T-helper 2 cell (primary cell): ENCODE measurements around the gene SLC2A1.

Source experiments
- DNase-seq, 5 experiments: peaks; one replicate each; pipeline versions ENCODE4 v3.0.0 to v3.0.0-alpha.2; 2012 to 2022

SLC2A1 gene

DNA sequence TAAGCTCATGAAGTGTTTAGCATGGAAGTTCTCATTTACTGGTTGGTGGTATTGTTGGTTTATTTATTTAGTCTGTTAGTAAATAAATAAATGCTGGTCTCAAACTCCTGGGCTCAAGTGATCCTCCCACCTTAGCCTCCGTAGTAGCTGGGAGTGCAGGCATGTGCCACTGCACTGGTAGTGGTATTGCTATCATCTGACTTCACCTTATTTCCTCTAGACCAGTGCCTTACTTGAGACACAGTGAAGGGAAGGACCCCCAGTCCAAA lies 1.4 kb upstream of the SLC2A1 start:
- DNase-seq: no peak

DNA sequence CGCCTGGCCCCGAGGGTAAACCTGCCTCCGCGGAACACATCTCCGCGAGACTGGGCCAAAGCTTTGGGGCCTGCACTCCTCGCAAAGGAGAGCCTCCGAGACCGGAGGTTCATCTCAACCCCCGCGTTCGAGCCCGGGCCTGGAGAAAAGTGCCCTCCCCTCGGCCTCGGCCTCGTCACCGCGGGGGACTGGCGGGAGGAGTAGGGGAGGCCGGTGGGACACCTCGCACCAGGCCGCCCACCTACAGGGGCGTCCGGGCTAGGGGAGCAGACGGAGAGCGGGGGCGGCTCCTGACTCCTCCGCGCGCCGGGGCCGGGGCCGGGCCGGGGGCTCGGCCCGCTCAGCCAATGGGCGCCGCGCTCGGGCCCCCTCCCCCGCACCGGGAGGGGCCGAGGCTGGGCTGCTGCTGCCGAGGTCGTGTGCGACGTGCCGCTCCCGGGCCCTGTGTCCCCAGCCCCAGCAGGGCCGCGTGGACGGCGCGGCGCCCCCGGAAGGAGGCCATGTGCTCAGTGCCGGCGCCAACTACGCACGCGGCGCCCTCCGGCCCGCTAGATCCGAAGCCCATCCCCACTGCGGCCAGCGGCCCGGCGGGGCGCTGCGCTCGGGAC lies 684 bp downstream of the SLC2A1 start:
- peak; percentile 30 to 85 (median 50) for DNase-seq

- peak in 1 of 5 experiments; percentile 33 for DNase-seq
Measured at GRCh38 chr1:42957229-42957879, 1.3 kb downstream of the SLC2A1 start.

DNA sequence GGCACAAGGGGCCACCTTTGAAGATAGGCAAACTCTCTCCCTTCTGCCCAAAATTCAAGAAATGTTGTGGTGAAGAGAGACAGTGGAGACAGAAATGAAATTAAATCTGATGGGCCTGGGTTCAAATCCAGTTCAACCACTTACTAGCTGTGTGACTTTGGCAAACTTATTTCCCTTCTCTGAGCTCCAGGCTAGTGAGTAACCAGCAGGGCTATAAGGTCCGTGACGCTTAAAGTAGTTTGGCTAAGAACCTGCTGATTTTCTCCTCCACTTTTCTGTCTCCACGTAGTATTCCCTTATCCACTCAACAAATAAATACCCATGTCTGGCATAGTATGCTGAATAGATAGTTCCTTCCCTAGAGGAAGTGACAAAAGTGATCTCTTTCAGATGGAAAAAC lies 1.9 kb downstream of the SLC2A1 start:
- DNase-seq: peak in 1 of 5 experiments; percentile 29

DNA sequence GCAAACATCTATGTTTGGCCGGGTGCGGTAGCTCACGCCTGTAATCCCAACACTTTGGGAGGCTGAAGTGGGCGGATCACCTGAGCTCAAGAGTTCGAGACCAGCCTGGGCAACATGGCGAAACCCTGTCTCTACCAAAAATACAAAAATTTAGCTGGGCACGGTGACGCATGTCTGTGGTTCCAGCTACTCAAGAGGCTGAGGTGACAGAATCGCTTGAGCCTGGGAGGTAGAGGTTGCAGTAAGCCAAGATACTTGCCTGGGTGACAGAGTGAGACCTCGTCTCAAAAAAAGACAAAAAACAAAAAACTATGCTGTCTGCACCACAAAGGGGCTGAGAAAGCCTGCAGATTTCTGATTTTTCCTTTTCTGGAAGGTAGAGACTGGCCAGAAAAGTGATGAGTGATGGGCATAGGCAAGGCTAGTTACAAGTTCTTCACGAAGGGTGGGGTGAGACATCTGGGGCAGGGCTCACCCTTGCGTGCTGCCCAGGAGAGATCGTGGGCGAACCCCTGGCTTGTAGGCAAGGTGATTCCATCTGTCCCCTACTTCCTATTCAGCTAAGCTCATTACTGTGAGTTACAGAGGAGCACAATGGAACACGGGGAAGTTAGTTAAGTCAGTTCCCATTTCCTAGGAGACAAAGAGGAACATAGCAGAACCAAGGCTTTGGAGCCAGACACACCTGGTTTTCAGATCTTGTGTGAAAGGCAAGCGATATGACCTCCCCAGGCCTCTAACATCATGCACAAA lies 3.2 kb downstream of the SLC2A1 start:
- peak in 2 of 5 experiments; percentile 30 to 42 for DNase-seq

DNA sequence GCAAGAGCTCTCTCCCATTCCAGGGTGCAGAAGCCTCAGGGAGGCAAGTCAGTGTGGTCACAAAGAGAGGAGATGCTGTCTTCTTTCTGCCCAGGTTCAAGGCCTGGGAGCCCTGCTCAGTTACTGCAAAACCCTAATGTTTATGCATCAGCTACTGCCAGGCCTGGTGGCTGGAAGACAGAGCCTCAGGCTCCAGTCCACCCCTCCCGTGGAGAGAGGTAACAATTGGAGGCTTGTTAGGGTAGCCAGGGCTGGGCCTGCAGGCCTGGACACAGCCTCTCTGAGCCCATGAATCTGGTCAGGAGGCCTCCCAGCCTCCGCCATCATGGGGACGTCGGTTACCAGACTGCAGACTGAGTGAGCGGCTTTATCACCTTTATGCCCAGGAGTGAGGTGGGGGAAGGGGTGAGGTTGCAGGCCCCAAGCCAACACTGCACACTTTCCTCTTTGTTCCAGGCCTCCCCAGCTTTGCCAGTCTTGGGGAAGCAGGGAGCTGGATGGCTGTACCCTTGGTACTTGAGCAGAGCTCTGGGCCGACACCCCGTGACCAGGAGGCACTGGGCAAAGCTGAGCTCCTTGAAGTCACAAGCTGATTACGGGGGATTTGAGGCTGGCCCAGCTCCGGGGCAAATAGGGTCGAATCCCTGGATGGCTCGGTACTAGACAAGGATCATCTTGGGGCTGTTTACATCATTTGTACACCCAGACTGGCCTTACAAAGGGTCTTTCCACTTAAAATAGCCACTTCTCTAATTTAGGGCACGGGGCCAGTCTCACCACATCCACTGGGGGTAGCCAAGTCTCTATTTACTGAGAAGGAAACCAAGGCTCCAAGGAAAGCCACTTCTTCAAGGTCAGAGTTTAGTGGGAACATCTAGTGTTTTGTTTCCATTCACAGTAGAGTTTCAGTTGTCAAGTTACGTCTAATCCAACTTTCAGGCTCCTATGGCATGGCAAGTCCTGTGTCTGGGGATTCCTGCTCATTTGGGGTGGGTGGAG lies 5.2 kb downstream of the SLC2A1 start:
- no peak for DNase-seq

DNA sequence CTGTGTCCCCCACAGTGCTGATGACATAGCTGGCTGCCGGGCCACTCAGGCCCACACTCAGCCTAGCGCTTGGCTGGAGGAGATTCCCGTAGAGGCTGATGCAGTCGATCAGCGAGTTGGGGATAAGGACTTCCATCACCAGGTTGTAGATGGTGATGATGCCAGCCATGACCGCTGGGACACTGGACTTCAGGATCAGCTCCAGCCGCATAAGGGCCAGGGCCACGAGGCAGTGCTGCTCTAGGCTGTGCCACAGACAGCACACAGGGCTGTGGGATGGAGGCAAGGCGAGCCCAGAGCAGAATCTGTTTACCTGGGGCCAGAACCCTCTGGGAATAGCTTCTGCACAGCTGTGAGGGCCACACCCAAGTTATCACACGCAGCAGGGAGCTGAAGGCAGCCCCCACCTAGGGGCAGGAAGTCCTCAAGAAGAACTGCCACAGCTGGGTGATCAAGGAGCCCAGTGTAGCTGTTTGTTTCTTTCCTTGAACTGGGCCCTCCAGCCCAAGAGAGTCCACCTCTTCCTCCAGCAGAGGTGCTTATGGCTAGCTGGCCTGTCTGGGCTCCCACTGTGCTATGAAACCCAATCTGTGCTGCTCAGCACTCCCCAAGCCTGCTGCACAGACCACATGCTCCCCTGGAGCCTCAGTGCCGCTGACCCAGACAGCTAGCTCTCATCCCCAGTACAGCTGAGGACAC lies 6.2 kb downstream of the SLC2A1 start:
- DNase-seq: peak in 1 of 5 experiments; percentile 77

DNA sequence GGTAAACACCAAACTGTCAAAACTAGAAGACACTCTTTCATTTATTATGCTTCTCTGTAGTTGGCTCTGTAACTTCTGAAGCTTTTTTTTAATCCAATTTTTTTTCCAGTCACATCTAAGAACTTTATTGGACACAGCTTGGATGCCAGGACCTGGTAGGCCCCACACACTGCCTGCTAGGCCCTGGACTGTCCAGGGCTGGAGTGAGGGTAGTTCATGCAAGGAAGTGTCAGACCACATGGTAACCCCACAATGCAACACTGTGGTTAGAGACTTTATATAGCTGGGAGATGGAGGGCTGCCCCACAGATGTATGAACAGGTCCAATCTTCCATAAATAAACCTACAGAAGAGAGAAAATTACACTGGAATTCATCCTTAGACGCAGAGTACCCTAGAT lies 7.1 kb downstream of the SLC2A1 start:
- peak in 1 of 5 experiments; percentile 30 for DNase-seq

- DNase-seq: no peak
Measured at GRCh38 chr1:42950116-42950481, 8.6 kb downstream of the SLC2A1 start.

DNA sequence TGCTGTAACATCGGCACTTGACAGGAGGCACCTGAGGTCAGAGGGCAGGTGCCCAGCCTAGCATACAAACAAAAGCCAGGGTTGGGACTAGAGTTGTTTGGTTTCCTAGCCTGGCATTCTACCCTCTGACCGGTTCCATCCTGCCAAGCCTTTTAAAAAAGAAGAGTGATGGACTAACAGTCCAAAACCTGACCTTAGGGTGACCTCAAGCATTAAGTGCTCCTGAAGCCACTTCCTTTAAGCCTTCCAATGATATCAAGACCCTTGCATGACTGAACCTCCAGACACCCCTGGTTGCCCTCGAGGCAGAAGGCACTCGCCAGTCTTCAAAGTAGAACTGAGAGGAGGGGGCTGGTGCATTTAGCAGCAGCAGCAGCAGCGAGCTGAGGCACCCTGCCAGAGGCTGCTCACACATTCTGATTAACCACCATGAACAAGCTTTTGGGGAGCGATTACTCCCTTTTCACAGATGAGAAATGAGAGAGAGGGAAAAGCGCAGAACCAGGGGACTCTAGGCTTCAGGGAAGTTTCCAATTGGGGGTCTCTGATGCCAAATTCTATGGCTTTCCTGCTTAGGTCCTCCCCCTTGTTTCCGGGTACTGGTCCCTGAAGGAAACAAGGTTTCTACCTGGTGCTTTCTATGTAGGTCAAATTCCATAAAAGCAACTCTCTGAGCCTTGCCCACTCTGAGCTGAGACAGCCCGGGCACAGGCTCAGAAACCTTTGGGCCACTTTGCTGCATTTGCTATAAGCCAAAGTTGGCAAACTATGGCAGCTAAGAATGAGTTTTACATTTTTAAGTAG lies 9.2 kb downstream of the SLC2A1 start:
- DNase-seq: no peak

DNA sequence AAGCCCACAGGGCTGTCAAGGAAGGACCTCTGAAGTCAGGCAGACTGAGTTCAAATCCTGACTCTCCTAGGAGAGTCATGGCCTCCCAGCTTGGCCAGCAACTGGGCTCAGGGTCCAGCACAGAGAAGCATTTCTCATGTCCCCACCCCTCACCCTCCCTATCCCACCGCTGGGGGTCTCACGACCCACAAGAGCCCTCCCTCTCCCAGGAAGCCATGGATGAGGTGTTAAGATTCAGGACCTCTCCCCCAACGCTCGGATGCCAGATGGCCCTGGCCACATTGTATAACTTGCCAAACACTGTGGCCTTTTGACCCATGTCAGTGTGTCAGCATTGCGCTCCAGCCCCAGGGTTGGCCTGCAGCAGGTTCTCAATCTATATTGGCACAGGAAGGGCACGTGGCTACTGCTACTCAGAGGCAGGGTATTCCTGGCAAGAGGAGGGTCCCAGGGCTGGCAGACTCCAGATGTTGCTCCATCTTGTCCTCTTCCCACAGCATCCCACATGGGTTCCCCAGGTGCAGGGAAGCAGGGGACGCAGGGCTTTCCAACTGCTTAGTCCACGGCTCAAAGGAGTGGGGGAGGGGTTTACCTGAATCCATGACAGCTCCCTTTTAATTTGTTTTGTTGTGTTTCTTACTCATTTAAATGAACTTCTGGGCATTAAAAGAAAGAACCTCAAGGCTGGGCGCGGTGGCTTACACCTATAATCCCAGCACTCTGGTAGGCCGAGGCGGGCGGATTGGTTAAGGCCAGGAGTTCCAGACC lies 10.5 kb downstream of the SLC2A1 start:
- DNase-seq: no peak

GRCh38 chr1:42947117-42947516 lies 11.6 kb downstream of the SLC2A1 start:
- no peak for DNase-seq

- DNase-seq: no peak
Measured at GRCh38 chr1:42946120-42946898, 12.4 kb downstream of the SLC2A1 start.

- DNase-seq: peak in 1 of 5 experiments; percentile 55
Measured at GRCh38 chr1:42945164-42945563, 13.5 kb downstream of the SLC2A1 start.

GRCh38 chr1:42944246-42944928 lies 14.3 kb downstream of the SLC2A1 start:
- DNase-seq: no peak

GRCh38 chr1:42943728-42944127 lies 14.9 kb downstream of the SLC2A1 start:
- DNase-seq: no peak

DNA sequence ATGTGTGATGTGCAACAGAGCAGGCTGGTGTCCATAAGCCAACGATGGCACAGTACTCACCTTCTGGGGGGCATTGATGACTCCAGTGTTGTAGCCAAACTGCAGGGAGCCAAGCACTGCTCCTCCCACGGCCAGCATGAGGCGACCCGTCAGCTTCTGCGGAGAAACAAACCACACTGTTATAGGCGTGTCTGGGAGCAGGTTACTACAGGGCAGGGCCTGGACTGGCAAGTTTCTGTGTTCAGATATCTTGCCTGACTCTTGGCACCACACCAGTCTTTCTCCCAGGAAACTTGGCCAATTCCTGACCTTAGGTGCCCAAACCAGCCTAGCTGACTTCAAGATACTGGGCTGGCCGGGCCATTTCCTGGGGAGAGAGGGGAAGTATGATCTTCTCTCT lies 15.5 kb downstream of the SLC2A1 start:
- peak in 1 of 5 experiments; percentile 39 for DNase-seq

DNA sequence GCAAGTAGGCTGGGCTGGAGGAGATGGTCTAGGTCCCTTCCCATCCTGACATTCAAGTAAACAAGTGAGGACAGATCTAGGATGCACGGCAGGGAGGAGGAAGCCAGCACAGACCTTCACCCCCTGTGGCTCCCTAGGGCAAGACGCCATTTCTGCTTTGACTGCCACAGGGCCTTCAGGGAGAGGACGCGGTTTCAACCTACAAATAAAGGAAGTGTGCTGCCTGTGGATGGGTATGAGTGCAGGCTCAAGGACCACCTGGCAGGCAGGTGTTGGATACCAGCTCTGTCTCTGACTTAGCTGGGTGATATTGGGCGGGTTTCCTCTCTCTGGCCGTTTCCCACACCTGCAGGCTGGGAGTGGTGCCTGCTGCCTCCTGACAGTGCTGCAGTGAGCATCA lies 16.2 kb downstream of the SLC2A1 start:
- DNase-seq: no peak
